BJ (cell line): ENCODE data around the gene MBD2. TPM values are rescaled to one million over a fixed set of nuclear protein-coding genes. Genes with fewer than 3 reads are reported as not detected.

Source experiments
- CTCF ChIA-PET: fragments of 350-600 bp; formaldehyde crosslinking; extraction: SDS; loops from one replicate; lab custom pipeline; 2021; ENCODE audit warnings: antibody characterized with exemption, inconsistent platforms; lab: Yijun Ruan, JAX
- POLR2A ChIA-PET: fragments of 300-600 bp; sonication (Branson Sonifier 250); formaldehyde crosslinking; extraction: SDS; loops from one replicate; lab custom pipeline; 2021; ENCODE audit warnings: antibody characterized with exemption; lab: Charles Lee
- DNase-seq: peaks from one replicate; pipeline ENCODE4 v3.0.0-alpha.2; 2011; ENCODE audit warnings: low read depth
- H3K27me3 ChIP-seq: 2 replicates; pipeline ENCODE4 v1.6.0; 2011; ENCODE audit warnings: low read length; ENCODE audit not compliant: control insufficient read depth, insufficient read depth
- H3K36me3 ChIP-seq: 2 replicates; pipeline ENCODE4 v1.5.1; 2011; ENCODE audit warnings: low read length; ENCODE audit not compliant: control insufficient read depth, insufficient read depth
- H3K4me3 ChIP-seq: 2 replicates; pipeline ENCODE4 v1.5.1; 2011; ENCODE audit warnings: low read depth, mild to moderate bottlenecking, control low read depth, low read length
- CTCF ChIP-seq: IDR thresholded peaks from 2 replicates; pipeline ENCODE4 v1.5.1; 2011; ENCODE audit warnings: low read depth, mild to moderate bottlenecking, control low read depth, inconsistent platforms, low read length, moderate library complexity; ENCODE audit not compliant: insufficient read depth
- polyA plus RNA-seq: library from polyadenylated mRNA; depleted of rRNA; stranded (reverse); fragments of >200 nt; gene quantifications from 2 replicates; pipeline ENCODE4 v1.2.3, GENCODE V29; 2011

The MBD2 gene
- polyA plus RNA-seq, 1 experiment, result 35.8 TPM

- ChIA-PET CTCF (interaction anchor here (3.9 kb wide), 1 partner anchor 10 kb away, joined by 12 read pairs; no protein-coding TSS in a partner anchor), POLR2A (no interaction called here)
- Histone ChIP-seq H3K4me3 (no peak overlapping the region), H3K36me3 (peaks cover 16% of the 10 kb centered on the region), H3K27me3 (no peaks in the 10 kb centered on the region)
- DNase-seq, result no peak
- no peak for TF ChIP-seq CTCF
Observed at GRCh38 chr18:54161267-54161666, 63.2 kb downstream of the MBD2 start.

GRCh38 chr18:54159906-54160305, 64.6 kb downstream of the MBD2 start:
- TF ChIP-seq CTCF, result no peak
- Histone ChIP-seq H3K27me3 (no peaks in the 10 kb centered on the region), H3K36me3 (peaks cover 16% of the 10 kb centered on the region), H3K4me3 (no peak overlapping the region)
- CTCF ChIA-PET, result no interaction called here
- POLR2A ChIA-PET, result no interaction called here
- no peak for DNase-seq

- CTCF ChIA-PET, result interaction anchor here (0.6 to 0.7 kb wide), 3 partner anchors 9 to 513 kb away, joined by 3 read pairs; partner anchors contain the start of gene MBD2
- Histone ChIP-seq H3K36me3 (peaks cover 15% of the 10 kb centered on the region), H3K4me3 (no peak overlapping the region), H3K27me3 (no peaks in the 10 kb centered on the region)
- no peak for TF ChIP-seq CTCF
- no peak for DNase-seq
- POLR2A ChIA-PET, result no interaction called here
Observed at GRCh38 chr18:54157646-54158385, 66.7 kb downstream of the MBD2 start.

GRCh38 chr18:54155412-54155811, 69.1 kb downstream of the MBD2 start:
- no peak for TF ChIP-seq CTCF
- CTCF ChIA-PET, result no interaction called here
- H3K27me3 ChIP-seq, result no peaks in the 10 kb centered on the region
- POLR2A ChIA-PET, result no interaction called here
- H3K4me3 ChIP-seq, result no peak overlapping the region
- no peak for DNase-seq
- peaks cover 16% of the 10 kb centered on the region for H3K36me3 ChIP-seq

GRCh38 chr18:54154231-54154630, 70.2 kb downstream of the MBD2 start:
- POLR2A ChIA-PET, result no interaction called here
- Histone ChIP-seq H3K27me3 (no peaks in the 10 kb centered on the region), H3K36me3 (peaks cover 12% of the 10 kb centered on the region), H3K4me3 (no peak overlapping the region)
- CTCF ChIA-PET, result no interaction called here
- DNase-seq, result no peak
- no peak for TF ChIP-seq CTCF
